Measurements from ENCODE around the gene ZBTB20. TPM values are rescaled to one million over a fixed set of nuclear protein-coding genes. Genes with fewer than 3 reads are reported as not detected.

The ZBTB20 gene
- total RNA-seq, 1 experiment from 2014 or later = 4.8 TPM

GRCh38 chr3:115092220-115092791 lies 54.8 kb downstream of the ZBTB20 start:
- peak; percentile 36 for DNase-seq (ENCODE audit: extremely low read depth, low read depth)

DNA sequence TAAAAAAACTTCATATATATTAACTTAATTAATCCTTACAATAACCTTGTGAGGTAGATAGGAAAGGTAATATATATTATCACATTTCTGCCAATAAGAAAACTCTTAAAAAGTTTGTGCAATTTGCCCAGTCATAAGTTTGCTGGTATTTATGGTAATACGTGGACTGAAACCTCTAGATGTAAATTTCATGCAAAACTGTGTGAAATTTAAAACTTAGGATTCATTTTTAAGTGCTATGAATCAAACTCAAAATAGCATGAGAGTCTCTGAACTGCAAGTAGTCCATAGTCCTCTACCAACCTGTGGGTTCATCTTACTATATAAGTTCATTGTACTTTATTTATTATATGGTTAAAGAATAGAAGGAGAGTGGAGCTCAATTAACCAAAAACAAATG lies 56.4 kb downstream of the ZBTB20 start:
- no peak for DNase-seq (ENCODE audit: extremely low read depth, low read depth)

DNA sequence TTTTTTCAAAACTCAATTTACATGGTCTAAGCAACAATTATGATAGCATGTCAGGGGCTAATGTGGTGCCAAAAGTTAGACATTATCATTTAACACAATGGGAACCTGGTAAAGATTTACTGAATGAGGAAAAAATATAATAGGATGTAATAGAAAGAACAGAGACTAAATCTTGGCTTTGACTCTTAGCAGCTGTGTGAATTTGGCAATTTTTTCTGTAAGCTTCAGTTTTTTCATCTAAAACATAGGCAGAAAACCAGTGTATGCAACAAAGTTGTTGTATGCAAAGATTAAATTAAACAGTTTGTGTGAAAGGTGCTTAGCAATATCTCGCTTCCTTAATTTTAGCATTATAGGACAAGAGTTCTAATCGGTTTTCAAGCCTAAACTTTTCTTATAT lies 57.6 kb downstream of the ZBTB20 start:
- DNase-seq (ENCODE audit: extremely low read depth, low read depth) = no peak

DNA sequence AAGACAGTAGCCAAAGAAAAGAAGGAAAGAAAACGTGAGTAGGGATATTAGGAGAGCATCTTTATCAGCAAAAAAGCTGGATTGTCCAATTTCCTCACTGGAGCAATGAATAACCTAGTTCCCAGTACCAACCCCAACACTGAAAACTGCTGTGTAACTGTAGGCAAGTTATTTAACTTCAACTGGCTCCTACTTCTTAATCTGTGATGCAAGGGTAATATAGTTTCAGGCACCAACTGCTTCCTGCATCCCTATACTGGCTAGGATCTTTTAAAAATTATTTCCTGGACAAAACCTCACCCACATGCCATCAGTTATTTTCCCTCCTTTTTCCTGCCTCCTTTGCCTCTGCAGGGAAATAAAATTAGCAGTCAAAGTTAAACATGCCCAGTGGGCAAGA lies 59.6 kb downstream of the ZBTB20 start:
- no peak for DNase-seq (ENCODE audit: extremely low read depth, low read depth)

DNA sequence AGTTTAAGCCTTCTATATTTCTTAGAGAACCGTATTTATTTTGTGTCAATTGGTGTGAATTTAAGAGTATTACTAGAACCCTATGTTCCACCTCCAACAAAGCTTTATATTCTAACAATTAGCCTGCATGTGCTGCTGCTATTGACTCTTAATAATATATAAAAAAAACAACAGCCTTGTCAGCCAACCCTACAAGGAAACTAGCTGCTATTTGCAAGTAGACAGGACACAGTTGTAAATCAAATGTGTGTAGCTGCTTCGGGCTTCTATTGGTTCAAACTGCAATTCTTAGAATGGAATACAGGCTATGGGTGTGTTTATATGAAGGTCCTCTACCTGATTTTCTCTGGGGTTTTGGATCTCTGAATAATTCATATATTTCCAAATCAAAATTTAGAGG lies 60.7 kb downstream of the ZBTB20 start:
- no peak for DNase-seq (ENCODE audit: extremely low read depth, low read depth)

- no peak for DNase-seq (ENCODE audit: extremely low read depth, low read depth)
Observed at GRCh38 chr3:115085197-115085865, 61.8 kb downstream of the ZBTB20 start.

DNA sequence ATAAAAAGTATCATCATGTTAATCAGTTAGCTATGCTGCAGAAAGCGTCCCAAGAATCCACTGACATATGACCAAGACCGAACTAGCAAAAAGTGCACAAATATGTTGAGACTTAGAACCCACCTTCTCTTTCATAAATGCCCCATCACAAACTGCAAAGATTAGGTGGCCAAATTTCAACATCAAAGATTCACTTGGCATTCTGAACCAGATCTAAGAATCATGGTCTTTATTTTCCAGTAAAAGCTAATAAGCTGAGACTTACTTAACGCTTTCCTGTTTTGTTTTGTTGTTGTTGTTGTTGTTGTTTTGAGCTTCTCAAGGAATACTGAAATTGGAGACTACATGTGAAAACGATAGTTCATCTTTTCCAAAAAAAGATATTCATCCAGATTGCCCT lies 62.4 kb downstream of the ZBTB20 start:
- DNase-seq (ENCODE audit: extremely low read depth, low read depth) = no peak

GRCh38 chr3:115082260-115082659 lies 64.8 kb downstream of the ZBTB20 start:
- DNase-seq (ENCODE audit: extremely low read depth, low read depth) = no peak

GRCh38 chr3:115081444-115081843 lies 65.6 kb downstream of the ZBTB20 start:
- no peak for DNase-seq (ENCODE audit: extremely low read depth, low read depth)

DNA sequence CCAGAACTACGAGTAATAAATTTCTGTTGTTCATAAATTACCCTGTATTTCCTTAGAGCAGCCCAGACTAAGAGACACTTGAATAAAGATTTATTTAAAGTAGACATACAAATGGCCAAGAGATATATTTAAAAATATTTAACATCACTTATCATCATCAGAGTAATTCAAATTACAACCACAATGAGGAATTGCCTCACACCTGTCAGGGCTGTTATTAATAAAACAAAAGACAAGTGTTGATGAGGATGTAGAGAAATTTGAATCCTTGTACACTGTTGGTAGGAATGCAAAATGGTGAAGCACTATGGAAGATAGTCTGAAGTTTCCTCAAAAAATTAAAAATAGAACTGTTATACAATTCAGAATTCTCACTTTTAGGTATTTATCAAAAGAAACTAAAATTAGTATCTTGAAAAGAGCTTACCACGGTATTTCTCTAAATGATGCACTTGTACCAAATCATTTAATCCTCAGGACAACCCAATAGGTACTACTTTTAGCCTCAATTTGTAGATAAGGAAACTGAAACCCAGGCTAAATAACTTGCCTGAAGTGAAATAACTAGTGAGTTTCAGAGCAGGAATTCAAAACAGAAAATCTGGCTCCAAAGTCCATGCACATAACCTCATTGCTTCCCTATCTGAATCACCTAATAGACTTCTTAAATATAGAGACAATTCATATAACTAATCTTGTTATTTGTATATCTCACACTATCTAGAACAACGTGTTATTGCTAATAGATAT lies 69.4 kb downstream of the ZBTB20 start:
- DNase-seq (ENCODE audit: extremely low read depth, low read depth) = no peak

GRCh38 chr3:115074502-115074901 lies 72.6 kb downstream of the ZBTB20 start:
- no peak for DNase-seq (ENCODE audit: extremely low read depth, low read depth)

DNA sequence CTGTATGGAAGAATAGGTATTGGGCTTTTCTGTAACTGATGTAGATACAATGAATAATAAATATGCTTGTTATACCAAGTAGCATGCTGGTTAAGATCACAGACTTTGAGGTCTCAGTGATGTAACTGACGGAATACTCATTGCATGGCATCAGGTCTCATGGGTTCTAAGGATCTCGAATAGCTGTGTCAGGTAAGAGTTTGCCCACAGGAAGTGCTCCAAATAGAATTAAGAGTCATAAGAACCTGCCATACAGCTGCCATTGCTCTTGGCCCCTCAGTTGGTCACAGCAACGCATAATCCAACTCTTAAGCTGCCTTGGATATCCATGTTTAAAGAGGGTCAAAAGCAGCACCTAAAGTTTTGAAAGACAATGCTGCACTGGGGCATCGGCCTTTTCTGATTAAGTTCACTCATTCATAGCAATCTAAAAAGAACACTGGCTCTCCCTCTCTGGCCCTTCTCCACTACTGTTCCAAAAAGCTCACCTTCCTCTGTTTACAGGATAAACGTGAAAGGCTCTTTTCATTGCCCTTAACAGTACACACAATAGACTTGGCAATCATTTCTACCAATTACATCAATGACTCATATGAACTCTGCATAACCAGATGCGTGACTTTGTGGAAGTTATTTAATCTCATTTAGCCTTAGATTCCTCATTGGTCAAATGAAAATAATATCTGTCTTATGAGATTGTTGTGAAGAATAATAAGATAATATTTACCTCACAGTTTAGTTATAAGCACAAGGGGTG lies 74.6 kb downstream of the ZBTB20 start:
- no peak for DNase-seq (ENCODE audit: extremely low read depth, low read depth)

DNA sequence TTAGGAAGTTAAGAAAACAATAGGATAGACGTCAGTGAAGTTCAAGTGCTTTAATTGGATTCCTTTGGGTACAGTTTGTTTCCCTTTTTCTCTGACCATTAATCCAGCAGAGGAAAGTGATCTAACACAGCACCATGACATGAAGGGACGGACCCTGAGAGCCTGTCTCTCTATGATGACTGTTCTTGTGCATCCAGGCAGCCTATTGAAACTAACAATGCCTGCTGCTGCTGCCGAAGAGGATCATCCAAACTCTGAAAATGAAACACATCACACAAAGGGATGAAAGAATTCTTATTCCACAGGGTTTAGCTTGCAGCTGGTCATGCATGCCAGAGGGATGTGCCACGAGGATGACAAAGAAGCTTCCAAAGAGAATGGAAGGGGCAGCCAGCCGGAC lies 75.5 kb downstream of the ZBTB20 start:
- no peak for DNase-seq (ENCODE audit: extremely low read depth, low read depth)

GRCh38 chr3:115071166-115071565 lies 75.9 kb downstream of the ZBTB20 start:
- no peak for DNase-seq (ENCODE audit: extremely low read depth, low read depth)

DNA sequence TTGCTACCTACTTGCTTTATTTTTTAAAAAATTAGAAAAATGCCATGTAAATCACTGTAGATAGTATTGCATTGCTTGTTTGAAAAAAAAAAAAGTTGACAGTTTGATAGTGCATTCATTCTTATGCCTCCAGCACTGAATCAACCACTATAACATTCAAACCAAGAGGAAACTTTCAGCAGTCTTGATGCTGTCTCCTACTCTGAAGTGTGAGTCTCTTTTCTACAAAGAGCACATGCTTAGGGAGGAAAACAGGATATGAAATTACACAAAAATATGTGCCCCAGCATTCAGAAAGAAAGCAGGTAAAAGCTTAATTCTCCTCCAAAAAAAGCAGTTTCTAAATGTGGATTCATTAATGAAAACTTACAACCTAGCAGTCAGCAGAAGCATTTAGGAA lies 78.3 kb downstream of the ZBTB20 start:
- no peak for DNase-seq (ENCODE audit: extremely low read depth, low read depth)

DNA sequence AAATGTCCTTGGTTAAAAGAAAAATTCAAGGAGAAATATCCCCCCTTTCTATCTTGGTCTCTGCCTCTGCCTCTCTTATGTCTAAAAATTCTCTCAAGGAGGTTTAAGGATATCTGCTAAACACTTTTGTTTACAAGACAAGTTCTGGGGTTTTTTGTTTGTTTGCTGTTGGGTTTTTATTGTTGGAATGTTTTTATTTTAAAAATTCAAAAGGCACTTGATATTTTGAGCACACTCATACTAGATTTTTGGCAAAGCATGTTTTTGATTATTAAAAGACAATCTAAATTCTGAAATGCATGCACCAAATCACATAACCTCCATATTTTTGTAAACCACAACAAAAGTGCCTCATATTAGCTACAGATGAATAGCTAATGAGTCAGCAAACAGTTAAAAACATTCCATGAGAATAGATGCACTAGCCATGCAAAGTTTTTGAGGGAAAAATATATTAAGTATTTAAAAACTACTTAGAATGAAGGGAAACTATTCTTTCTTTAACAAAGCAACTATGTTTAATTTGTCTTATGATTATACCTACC lies 84.6 kb downstream of the ZBTB20 start:
- DNase-seq (ENCODE audit: extremely low read depth, low read depth) = no peak

DNA sequence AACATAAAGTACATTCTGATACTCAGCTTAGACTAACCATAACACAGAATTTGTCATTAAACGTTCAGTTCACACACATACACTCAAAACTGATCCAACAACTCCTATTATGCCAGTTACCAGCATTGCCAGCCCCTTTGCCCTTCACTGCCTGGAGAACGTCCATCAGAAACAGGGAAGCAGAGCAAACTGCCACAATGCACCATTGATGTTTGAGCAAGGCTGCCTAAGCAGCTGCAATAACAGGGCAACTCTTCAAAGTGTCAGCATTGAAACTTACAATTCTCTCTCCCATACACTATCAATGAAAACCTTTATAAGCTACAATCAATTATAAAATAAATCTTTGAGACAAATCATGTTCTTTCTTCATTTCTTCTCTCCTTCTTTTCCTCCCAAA lies 85.1 kb downstream of the ZBTB20 start:
- no peak for DNase-seq (ENCODE audit: extremely low read depth, low read depth)

DNA sequence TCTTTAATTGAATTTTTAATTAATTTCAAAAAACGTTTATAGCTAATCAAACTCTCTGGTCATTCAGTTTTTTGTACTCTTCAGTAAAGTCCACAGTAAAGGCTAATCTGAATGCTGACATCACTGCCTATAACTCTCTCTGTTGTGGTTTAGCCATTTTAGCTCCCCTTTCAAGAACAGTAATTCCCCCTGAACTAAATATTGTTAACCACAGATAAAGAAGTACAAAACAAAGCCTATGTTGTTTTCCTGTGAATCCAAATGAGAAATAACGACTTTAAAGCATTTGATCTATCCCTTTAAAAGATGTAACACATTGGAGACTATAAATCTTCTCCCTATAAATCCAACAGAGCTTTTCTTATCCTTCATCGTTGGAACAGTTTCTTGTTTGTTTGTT lies 94.2 kb downstream of the ZBTB20 start:
- no peak for DNase-seq (ENCODE audit: extremely low read depth, low read depth)

- no peak for DNase-seq (ENCODE audit: extremely low read depth, low read depth)
Observed at GRCh38 chr3:115042351-115042750, 104.7 kb downstream of the ZBTB20 start.

DNA sequence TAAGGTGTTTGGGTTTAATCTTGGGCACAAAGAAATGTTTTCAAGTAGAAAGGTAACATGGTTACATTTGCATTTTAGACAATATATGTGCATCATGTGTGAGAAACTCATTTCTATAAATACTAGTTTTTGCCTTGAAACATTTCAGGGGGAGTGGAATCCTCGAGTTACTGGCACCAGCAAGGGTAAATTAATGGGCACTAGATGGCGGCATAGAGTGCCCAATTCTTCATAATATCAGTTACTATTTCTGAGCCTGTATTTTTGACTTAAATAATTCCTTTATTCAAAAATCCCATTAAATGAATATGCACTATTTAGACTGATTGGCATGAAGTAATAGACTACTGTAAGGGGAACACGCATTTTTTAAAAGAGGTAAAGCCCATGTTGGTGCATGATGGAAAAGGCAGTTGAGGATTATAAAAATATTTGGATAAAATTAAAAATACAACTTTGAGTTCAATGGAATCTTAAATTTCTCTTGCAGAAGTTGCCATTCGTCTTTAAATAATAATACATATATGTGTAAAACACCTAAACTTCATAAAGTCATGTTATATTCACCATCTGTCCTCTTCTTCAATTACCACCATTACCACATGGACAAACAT lies 106.3 kb downstream of the ZBTB20 start:
- DNase-seq (ENCODE audit: extremely low read depth, low read depth) = peak; percentile 19

GRCh38 chr3:115040246-115040645 lies 106.8 kb downstream of the ZBTB20 start:
- DNase-seq (ENCODE audit: extremely low read depth, low read depth) = no peak

Data from NCI-H460 (cell line).